Esophagus squamous epithelium (tissue), 5 donors: ENCODE results near the gene BBOX1. TPM values are rescaled to one million over a fixed set of nuclear protein-coding genes. Genes with fewer than 3 reads are reported as not detected.
"Not testable (repeated sequence)": the region's sequence is repeated elsewhere in the genome, so short reads cannot be mapped to it uniquely, and the experiment has no call there.

Experiments used
- DNase-seq: peaks from one replicate; lab custom pipeline; 2025; lab: John Stamatoyannopoulos, UW
- H3K27ac ChIP-seq, 4 donors: fragments of 200-600 bp; sonication (generic); one replicate each; pipeline ENCODE4 v1.5.1; 2016 to 2019; ENCODE audit warnings: mild to moderate bottlenecking in 1 of 4
- H3K27me3 ChIP-seq, 4 donors: fragments of 200-600 bp; sonication (generic); 1 replicate in 3 of 4; 2 replicates in 1 of 4; pipeline versions ENCODE4 v1.5.1 to v1.6.0; 2017 to 2021; ENCODE audit warnings: antibody characterized with exemption in 1 of 4
- H3K36me3 ChIP-seq, 3 donors: fragments of 200-600 bp; sonication (generic); one replicate each; pipeline ENCODE4 v1.5.1; 2016 to 2019
- H3K4me1 ChIP-seq, 3 donors: fragments of 200-600 bp; sonication (generic); one replicate each; pipeline ENCODE4 v1.5.1; 2017 to 2019
- H3K4me3 ChIP-seq, 4 donors: fragments of 200-600 bp; sonication (generic); 1 replicate in 3 of 4; 2 replicates in 1 of 4; pipeline ENCODE4 v1.5.1; 2016 to 2019; ENCODE audit warnings: mild to moderate bottlenecking in 2 of 4, moderate library complexity in 1 of 4
- H3K9me3 ChIP-seq, 3 donors: fragments of 200-600 bp; sonication (generic); one replicate each; pipeline ENCODE4 v1.5.1; 2016 to 2019
- POLR2A ChIP-seq, 4 donors: fragments of 450-650 bp; IDR thresholded peaks; one replicate each; pipeline ENCODE4 v1.6.1; 2017; ENCODE audit warnings: antibody characterized with exemption in 4 of 4, mild to moderate bottlenecking in 4 of 4, moderate library complexity in 3 of 4
- WGBS, 2 donors: methylation state at CpG; one replicate each; pipeline ENCODE4 v1.1.5; 2018; 5-methylcytosine and 5-hydroxymethylcytosine counted together
- intact Hi-C: fragments of 100-400 bp; cut with DNase I; formaldehyde crosslinking; loops from one replicate; pipeline ENCODE4 v1.15.0; 2022
- total RNA-seq, 4 donors: library from RNA; depleted of rRNA; stranded (reverse); fragments of >200 nt; gene quantifications; one replicate each; pipeline ENCODE4 v1.1.0, GENCODE V29; 2016
- TF ChIP-seq, protein P1 (sequence below), 6 experiments: fragments of 450-650 bp in 4 of 6; fragments of 200-600 bp in 2 of 6; sonication (generic) in 2 of 6; IDR thresholded peaks; one replicate each; pipeline ENCODE4 v1.5.1; 2016 to 2019; ENCODE audit warnings: antibody characterized with exemption in 6 of 6, mild to moderate bottlenecking in 4 of 6, moderate library complexity in 4 of 6
- donor health status: DM: yes; HTN: yes; CAD: no.

Gene BBOX1
- total RNA-seq, 4 donors from 2014 or later: 6.0 to 25.9 (median 14.0) TPM

- intact Hi-C loops: no loop called here
- Histone ChIP-seq H3K27ac (peak overlapping the region in 3 of 4 donors; percentile 40 to 61 (median 43)), H3K27me3 (no peaks in the 10 kb centered on the region), H3K4me1 (peaks cover 7 to 62% (median 12%) of the 10 kb centered on the region in 3 donors), H3K36me3 (no peaks in the 10 kb centered on the region), H3K9me3 (peaks cover 0 to 8% (median 0%) of the 10 kb centered on the region in 3 donors), H3K4me3 (no peak overlapping the region)
- WGBS, 2 donors: 39 to 62% methylated on average over 2 of the region's 2 CpGs
- TF ChIP-seq POLR2A (IDR thresholded peaks at IDR 0.05): no peak
- TF ChIP-seq, protein P1, sequence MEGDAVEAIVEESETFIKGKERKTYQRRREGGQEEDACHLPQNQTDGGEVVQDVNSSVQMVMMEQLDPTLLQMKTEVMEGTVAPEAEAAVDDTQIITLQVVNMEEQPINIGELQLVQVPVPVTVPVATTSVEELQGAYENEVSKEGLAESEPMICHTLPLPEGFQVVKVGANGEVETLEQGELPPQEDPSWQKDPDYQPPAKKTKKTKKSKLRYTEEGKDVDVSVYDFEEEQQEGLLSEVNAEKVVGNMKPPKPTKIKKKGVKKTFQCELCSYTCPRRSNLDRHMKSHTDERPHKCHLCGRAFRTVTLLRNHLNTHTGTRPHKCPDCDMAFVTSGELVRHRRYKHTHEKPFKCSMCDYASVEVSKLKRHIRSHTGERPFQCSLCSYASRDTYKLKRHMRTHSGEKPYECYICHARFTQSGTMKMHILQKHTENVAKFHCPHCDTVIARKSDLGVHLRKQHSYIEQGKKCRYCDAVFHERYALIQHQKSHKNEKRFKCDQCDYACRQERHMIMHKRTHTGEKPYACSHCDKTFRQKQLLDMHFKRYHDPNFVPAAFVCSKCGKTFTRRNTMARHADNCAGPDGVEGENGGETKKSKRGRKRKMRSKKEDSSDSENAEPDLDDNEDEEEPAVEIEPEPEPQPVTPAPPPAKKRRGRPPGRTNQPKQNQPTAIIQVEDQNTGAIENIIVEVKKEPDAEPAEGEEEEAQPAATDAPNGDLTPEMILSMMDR (IDR thresholded peaks at IDR 0.05): no peak
- DNase-seq: no peak
Observed at GRCh38 chr11:27087432-27087831, 46.8 kb downstream of the BBOX1 start.

- Histone ChIP-seq H3K27me3 (no peaks in the 10 kb centered on the region), H3K4me3 (no peak overlapping the region), H3K27ac (peak overlapping the region; percentile 14 to 61 (median 42)), H3K9me3 (peaks cover 0 to 8% (median 0%) of the 10 kb centered on the region in 3 donors), H3K36me3 (no peaks in the 10 kb centered on the region), H3K4me1 (peaks cover 7 to 62% (median 12%) of the 10 kb centered on the region in 3 donors)
- DNase-seq: no peak
- TF ChIP-seq, protein P1 (IDR thresholded peaks at IDR 0.05): no peak
- no peak for TF ChIP-seq POLR2A (IDR thresholded peaks at IDR 0.05)
- intact Hi-C loops: no loop called here
Observed at GRCh38 chr11:27088353-27088752, 47.7 kb downstream of the BBOX1 start.

DNA sequence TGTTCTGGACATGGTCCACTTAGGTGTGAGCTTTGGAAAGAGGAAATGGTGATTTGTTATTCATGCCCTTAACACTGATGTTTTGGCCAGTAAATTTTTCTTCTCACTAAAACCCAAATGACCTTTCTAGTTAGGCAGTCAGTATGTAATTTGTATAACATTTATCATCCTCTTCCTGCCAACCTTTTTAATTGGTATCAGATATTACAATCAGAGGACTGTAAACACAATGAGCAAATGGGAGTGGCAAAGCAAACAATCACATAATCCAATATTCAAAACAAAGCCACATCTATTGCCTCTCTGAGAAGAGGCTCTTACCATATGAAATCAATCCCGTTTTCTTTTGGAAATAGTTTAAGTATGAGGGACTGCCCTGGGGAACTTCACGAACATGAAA, 49.1 kb downstream of the BBOX1 start:
- H3K27me3 ChIP-seq: no peaks in the 10 kb centered on the region
- peaks cover 0 to 8% (median 0%) of the 10 kb centered on the region in 3 donors for H3K9me3 ChIP-seq
- no peak for DNase-seq
- peak overlapping the region in 1 of 4 donors; percentile 40 for H3K27ac ChIP-seq
- WGBS, 2 donors: 72 to 78% methylated on average over 2 of the region's 2 CpGs
- no peaks in the 10 kb centered on the region for H3K36me3 ChIP-seq
- intact Hi-C loops: no loop called here
- TF ChIP-seq POLR2A (IDR thresholded peaks at IDR 0.05): no peak
- TF ChIP-seq, protein P1 (IDR thresholded peaks at IDR 0.05): no peak
- H3K4me1 ChIP-seq: peaks cover under 1 to 56% (median 12%) of the 10 kb centered on the region in 3 donors
- no peak overlapping the region for H3K4me3 ChIP-seq

DNA sequence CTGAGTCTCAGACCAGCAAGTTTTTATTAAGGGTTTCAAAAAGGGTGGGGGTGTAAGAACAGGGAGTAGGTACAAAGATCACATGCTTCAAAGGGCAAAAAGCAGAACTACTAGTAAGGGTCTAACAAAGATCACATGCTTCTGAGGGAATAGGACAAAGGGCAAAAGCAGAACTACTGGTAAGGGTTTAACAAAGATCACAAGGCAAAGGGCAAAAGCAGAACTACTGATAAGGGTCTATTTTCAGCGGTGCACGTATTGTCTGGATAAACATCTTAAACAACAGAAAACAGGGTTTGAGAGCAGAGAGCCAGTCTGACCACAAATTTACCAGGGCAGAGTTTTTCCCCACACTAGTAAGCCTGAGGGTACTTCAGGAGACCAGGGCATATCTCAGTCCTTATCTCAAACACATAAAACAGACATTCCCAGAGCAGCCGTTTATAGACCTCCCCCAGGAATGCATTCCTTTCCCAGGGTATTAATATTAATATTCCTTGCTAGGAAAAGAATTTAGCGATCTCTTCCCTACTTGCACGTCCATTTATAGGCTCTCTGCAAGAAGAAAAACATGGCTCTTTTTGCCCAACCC, 49.8 kb downstream of the BBOX1 start:
- intact Hi-C loops, H3K4me3 ChIP-seq, H3K36me3 ChIP-seq, H3K27ac ChIP-seq, H3K27me3 ChIP-seq, DNase-seq, H3K9me3 ChIP-seq: not testable (repeated sequence)
- 81 to 85% methylated on average over 5 of the region's 5 CpGs for WGBS, 2 donors
- peaks cover 0 to 50% (median 8%) of the 10 kb centered on the region in 3 donors for H3K4me1 ChIP-seq

DNA sequence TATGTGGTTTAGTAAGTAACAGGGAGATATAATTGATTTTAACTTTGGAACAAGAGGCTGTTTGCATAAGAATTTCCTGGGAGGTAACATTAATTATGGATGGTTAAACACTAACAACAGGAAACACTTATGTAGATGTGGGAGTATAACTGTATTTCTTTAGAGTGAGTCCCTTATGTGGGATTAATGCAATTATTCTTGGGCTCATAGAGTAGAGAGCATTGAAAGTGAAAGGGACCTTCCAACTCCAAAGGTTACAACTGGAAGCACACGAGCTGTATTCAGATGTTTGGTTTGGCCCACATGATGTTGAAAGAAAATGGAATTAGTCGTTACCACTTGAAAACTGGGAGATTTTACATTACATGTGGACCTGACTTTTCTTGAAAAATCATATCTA, 53.5 kb downstream of the BBOX1 start:
- no peak overlapping the region for H3K27ac ChIP-seq
- intact Hi-C loops: no loop called here

More for the DNA sequence above, 53.5 kb downstream of the BBOX1 start:
- no peak for DNase-seq
- 47 to 72% methylated on average over 2 of the region's 2 CpGs for WGBS, 2 donors
- Histone ChIP-seq H3K4me1 (peaks cover 0 to 16% (median 0%) of the 10 kb centered on the region in 3 donors), H3K27me3 (no peaks in the 10 kb centered on the region), H3K4me3 (no peak overlapping the region), H3K9me3 (peaks cover 0 to 8% (median 0%) of the 10 kb centered on the region in 3 donors), H3K36me3 (no peaks in the 10 kb centered on the region)
- TF ChIP-seq, protein P1 (IDR thresholded peaks at IDR 0.05): no peak
- no peak for TF ChIP-seq POLR2A (IDR thresholded peaks at IDR 0.05)
